WERI-Rb-1 (cell line): ENCODE data around the gene CCNYL1.
"Not testable (repeated sequence)": the region's sequence is repeated elsewhere in the genome, so short reads cannot be mapped to it uniquely, and the experiment has no call there.

Experiments
- DNase-seq: peaks from one replicate; pipeline ENCODE4 v3.0.0-alpha.2; 2020
- H3K27ac ChIP-seq: fragments of 250-450 bp; sonication (Bioruptor Pico); 2 replicates; pipeline ENCODE4 v1.5.1; 2020; ENCODE audit warnings: mild to moderate bottlenecking, moderate library complexity
- H3K27me3 ChIP-seq: fragments of 250-450 bp; sonication (Bioruptor Pico); 2 replicates; pipeline ENCODE4 v1.5.1; 2021; ENCODE audit warnings: mild to moderate bottlenecking, low read depth, moderate library complexity; ENCODE audit not compliant: insufficient read depth, severe bottlenecking
- H3K36me3 ChIP-seq: fragments of 250-450 bp; sonication (Bioruptor Pico); 2 replicates; pipeline ENCODE4 v1.5.1; 2020; ENCODE audit warnings: mild to moderate bottlenecking, moderate library complexity
- H3K4me3 ChIP-seq: 2 replicates; pipeline ENCODE4 v1.5.1; 2011; ENCODE audit warnings: low read depth, mild to moderate bottlenecking, control low read depth, low read length
- H3K9me3 ChIP-seq: fragments of 250-450 bp; sonication (Bioruptor Pico); 2 replicates; pipeline ENCODE4 v1.5.1; 2021; ENCODE audit warnings: mild to moderate bottlenecking, moderate library complexity; ENCODE audit not compliant: severe bottlenecking
- TF ChIP-seq, protein P1 (sequence below): IDR thresholded peaks from 2 replicates; pipeline ENCODE4 v1.5.1; 2011; ENCODE audit warnings: low read depth, mild to moderate bottlenecking, control low read depth, inconsistent platforms, low read length

The CCNYL1 gene

DNA sequence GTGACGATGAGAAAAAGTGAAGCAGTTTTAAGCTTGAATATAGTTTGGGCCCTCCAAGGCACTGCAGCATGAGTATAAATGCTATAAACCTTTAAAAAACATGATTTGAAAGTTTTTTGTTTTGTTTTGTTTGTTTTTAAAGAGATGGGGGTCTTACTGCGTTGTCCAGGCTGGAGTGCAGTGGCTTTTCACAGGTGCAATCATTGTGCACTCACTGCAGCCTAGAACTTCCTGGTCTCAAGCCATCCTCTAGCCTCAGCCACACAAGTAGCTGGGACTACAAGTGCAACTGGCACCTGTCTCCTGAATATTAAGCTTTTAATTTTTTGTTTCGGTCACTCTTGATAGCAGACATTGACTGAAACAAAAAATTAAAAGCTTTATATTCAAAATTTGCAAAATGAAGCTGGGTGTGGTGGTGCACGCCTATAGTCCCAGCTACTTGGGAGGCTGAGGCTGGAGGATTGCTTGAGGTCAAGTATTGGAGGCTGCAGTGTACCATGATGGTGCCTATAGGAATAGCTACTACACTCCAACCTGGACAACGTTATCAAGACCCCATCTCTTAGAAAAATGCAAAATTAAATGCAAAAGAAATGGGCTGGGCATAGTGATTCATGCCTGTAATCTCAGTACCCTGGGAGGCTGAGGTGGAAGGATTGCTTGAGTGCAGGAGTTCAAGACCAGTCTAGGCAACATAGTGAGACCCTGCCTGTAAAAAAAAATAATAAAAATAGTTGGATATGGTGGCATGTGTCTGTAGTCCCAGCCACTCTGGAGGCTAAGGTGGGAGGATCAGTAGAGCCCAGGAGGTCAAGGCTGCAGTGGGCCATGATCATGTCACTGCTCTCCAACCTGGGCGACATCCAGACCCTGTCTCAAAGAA, 43.3 kb downstream of the CCNYL1 start:
- Histone ChIP-seq H3K36me3 (no peaks in the 10 kb centered on the region; the same call in 1 of the 2 replicates), H3K27me3 (no peaks in the 10 kb centered on the region), H3K27ac (no peak overlapping the region), H3K4me3 (no peak overlapping the region), H3K9me3 (no peaks in the 10 kb centered on the region)
- DNase-seq, result no peak
- TF ChIP-seq, protein P1, sequence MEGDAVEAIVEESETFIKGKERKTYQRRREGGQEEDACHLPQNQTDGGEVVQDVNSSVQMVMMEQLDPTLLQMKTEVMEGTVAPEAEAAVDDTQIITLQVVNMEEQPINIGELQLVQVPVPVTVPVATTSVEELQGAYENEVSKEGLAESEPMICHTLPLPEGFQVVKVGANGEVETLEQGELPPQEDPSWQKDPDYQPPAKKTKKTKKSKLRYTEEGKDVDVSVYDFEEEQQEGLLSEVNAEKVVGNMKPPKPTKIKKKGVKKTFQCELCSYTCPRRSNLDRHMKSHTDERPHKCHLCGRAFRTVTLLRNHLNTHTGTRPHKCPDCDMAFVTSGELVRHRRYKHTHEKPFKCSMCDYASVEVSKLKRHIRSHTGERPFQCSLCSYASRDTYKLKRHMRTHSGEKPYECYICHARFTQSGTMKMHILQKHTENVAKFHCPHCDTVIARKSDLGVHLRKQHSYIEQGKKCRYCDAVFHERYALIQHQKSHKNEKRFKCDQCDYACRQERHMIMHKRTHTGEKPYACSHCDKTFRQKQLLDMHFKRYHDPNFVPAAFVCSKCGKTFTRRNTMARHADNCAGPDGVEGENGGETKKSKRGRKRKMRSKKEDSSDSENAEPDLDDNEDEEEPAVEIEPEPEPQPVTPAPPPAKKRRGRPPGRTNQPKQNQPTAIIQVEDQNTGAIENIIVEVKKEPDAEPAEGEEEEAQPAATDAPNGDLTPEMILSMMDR, result no peak

- Histone ChIP-seq H3K36me3 (no peaks in the 10 kb centered on the region), H3K4me3 (no peak overlapping the region), H3K27me3 (no peaks in the 10 kb centered on the region), H3K9me3 (no peaks in the 10 kb centered on the region), H3K27ac (no peak overlapping the region)
- DNase-seq, result no peak
- TF ChIP-seq, protein P1, result no peak
Observed at GRCh38 chr2:207758025-207758424, 46.6 kb downstream of the CCNYL1 start.

- no peaks in the 10 kb centered on the region for H3K27me3 ChIP-seq
- DNase-seq, result no peak
- H3K9me3 ChIP-seq, result no peaks in the 10 kb centered on the region
- no peak overlapping the region for H3K4me3 ChIP-seq
- TF ChIP-seq, protein P1, result no peak
- H3K27ac ChIP-seq, result no peak overlapping the region
- H3K36me3 ChIP-seq, result no peaks in the 10 kb centered on the region
Observed at GRCh38 chr2:207759890-207760289, 48.5 kb downstream of the CCNYL1 start.

DNA sequence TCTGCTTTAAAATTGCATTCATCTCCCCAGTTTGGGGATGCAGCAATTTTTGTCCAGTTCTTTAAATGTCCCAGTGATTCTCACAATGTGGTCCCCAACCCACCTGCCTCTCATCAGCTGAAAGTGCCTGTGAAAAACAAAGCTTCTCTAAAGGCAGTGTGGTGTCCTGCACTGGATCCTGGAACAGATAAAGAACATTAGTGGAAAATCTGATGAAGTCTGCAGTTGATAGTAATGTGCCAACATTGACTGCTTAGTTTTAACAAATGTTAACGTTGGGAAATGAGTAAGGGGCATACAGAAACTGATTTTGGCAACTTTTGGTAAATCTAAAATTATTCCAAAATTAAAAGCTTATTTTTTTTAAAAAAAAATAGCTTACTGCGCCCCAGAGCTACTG, 49.0 kb downstream of the CCNYL1 start:
- no peaks in the 10 kb centered on the region; the same call in 1 of the 2 replicates for H3K36me3 ChIP-seq
- DNase-seq, result no peak

DNA sequence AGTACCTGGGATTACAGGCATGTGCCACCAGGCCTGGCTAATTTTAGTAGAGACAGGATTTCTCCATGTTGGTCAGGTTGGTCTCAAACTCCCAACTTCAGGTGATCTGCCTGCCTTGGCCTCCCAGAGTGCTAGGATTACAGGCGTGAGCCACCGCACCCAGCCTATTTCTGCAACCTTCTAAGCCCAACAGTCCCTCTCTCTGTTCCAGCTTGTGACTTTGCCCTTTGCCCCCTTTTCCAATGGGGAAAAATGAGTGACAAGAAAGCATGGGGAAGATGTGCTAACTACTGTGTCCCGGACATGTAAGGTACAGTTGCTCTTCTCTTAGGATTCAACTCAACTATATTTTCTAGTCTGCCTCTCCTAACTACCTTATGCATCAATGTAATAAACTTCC, 50.0 kb downstream of the CCNYL1 start:
- not testable (repeated sequence) for H3K9me3 ChIP-seq, H3K36me3 ChIP-seq, DNase-seq

More for the DNA sequence above, 49.0 kb downstream of the CCNYL1 start:
- Histone ChIP-seq H3K9me3 (no peaks in the 10 kb centered on the region), H3K27me3 (no peaks in the 10 kb centered on the region), H3K27ac (no peak overlapping the region), H3K4me3 (no peak overlapping the region)
- TF ChIP-seq, protein P1, result no peak

DNA sequence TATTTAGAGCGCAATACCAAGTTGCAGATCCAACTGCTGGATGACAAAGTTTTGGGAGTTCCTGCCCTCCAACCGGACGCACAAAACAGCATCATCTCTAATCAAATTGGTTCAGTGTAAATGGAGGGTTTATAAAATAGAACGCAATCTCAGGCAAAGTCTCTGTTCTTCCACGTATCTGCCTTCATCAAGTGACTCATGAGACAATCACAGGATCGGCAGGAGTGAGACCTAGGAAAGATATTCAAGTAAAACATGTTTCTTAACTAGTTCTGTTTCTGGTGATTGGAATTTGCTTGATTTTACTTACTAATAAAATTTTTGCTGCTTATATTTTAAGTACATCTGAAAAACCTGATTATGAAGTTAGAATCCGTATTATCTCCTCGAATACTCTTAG, 50.7 kb downstream of the CCNYL1 start:
- TF ChIP-seq, protein P1, result no peak
- Histone ChIP-seq H3K27me3 (no peaks in the 10 kb centered on the region), H3K27ac (no peak overlapping the region), H3K36me3 (peaks cover 8% of the 10 kb centered on the region), H3K4me3 (no peak overlapping the region), H3K9me3 (no peaks in the 10 kb centered on the region)
- DNase-seq, result no peak

More for the DNA sequence above, 50.0 kb downstream of the CCNYL1 start:
- H3K27me3 ChIP-seq, H3K27ac ChIP-seq, H3K4me3 ChIP-seq: not testable (repeated sequence)
